ENCODE measurements around the gene ALS2CL. TPM values are rescaled to one million over a fixed set of nuclear protein-coding genes. Genes with fewer than 3 reads are reported as not detected.

Gene ALS2CL
- total RNA-seq, 1 donor from 2014 or later = 6.2 TPM

DNA sequence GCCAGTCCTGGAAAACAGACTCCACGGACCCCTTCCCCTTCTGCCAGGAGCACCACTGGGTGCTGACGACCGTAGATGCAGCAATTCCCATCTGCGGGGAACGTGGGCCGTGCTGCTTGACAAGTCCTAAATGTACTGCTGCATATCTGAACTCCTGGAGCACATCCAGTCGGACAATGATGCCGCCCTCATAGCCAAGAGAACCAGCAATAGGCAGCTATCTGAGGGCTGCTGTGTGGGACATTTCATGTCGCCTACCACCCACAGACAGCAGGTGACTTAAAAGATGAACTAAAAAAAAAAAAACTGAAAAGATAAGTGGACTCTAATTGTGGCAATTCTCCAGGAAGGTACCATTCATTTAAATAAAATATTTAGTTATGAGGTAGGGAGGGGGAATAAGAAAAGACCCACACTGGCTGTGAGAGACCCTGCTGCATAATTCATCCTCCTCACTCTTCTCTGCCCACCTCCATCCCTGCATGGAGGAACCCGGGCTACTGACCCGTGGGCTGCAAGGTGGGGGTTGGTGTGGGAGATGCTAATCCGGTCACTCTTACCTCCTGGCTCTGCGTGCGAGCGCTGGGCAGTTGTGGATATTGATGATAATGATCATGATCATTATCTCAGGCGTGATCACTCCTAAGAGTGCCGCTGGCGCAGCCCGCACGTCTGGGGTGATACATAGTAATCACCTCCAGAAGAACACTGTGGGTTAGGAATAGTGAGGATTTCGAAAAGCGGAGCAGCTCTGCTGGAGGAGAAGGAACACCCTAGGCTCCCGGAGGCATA lies 28.3 kb downstream of the ALS2CL start:
- DNase-seq (ENCODE audit: low read depth, low spot score) = no peak

DNA sequence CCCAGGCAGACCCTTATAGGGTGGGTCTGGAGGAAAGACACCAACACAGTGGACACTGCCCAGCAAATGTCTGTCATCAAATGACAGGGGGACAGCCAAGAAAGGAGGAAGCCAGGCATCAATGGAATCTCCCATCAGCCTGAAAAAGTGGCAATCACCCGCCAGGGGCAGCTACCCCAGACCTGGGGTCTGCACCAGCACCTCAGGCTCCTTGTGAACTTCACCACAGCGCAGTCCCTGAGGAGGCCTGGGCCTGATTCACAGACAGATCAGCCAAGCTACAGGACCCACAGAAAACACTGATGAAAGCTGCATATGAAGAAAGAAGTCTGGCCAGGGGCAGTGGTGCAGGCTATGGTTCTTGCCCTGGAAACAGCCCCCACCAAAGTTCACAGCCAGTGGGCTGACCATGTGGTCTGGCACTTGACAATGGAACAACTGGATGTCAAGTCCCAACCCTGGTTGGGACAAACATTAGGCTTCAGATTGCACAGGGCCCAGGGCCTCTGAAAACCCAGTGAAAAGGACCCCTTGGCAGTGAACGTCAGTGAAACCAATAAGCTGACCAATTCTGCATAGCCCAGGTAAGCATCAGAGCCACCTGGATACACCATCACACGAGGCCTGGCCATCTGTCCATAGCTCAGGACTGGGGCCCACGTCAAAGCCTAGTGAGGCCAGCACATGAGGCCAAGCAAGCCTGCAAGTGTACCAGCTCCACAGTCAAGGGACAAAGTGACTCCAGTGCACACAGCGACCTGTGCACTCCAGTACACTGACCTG lies 29.1 kb downstream of the ALS2CL start:
- no peak for DNase-seq (ENCODE audit: low read depth, low spot score)

DNA sequence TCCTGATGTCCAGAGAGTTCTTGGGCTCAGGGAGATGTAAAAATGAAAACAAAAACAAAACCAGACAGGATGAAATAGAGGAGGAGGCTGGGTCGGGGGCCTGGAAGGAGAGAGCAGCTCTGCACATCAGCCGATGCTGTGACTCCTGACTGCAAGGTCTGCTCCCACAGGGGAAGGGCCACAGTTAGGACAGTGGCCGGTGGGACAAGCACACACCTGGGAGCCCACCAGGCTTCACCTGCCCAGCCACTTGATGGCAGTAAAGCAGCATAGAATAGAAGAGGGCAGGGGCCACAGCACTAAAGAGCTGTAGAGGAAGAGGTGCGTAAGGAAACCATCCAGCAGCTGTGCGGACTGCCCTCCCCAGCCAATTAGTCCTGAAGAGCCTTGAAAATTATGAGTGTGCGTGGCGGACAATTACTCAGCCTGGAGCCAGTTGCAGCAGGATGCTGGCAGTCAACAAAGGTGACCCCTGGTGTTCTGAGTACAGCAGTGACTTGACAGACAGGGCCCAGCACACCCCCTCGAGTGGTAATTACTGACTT lies 29.8 kb downstream of the ALS2CL start:
- DNase-seq (ENCODE audit: low read depth, low spot score) = peak; percentile 17

DNA sequence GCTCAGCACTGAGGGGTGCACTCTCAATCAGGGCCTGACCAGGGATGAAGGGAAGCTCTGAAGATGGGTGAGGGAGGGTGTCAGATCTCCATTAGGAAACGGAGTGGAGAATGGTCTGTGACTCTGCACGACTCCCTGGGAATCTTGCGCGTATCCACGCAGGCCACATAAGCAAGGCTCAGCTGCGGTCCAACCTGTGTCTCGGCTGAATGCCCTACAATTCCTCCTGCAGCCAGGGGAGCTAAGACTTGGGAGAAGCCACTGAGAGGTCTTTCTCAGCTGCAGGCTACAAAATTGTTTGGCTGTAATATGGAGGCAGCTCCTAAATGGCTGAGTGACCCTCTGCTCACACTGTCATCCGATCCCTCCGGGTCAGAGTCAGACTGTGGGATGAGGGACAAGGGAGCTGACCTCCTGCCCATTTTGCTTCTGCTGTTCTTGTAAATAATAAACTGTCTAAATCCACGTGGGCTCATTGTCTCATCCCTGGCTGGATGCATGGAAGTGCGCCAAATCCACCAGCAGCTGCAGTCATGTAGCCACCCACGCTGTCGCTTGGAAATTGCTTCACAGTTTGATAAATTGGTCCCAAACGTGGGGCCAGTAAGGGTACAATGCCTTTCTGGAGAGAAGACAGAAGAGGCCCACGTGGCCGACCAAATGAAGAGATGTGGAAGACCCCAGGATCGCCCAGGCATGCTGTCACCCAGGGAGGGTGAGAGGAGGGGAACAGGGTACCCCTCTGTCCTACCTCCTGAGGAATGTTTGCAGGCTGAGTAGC lies 30.5 kb downstream of the ALS2CL start:
- no peak for DNase-seq (ENCODE audit: low read depth, low spot score)

DNA sequence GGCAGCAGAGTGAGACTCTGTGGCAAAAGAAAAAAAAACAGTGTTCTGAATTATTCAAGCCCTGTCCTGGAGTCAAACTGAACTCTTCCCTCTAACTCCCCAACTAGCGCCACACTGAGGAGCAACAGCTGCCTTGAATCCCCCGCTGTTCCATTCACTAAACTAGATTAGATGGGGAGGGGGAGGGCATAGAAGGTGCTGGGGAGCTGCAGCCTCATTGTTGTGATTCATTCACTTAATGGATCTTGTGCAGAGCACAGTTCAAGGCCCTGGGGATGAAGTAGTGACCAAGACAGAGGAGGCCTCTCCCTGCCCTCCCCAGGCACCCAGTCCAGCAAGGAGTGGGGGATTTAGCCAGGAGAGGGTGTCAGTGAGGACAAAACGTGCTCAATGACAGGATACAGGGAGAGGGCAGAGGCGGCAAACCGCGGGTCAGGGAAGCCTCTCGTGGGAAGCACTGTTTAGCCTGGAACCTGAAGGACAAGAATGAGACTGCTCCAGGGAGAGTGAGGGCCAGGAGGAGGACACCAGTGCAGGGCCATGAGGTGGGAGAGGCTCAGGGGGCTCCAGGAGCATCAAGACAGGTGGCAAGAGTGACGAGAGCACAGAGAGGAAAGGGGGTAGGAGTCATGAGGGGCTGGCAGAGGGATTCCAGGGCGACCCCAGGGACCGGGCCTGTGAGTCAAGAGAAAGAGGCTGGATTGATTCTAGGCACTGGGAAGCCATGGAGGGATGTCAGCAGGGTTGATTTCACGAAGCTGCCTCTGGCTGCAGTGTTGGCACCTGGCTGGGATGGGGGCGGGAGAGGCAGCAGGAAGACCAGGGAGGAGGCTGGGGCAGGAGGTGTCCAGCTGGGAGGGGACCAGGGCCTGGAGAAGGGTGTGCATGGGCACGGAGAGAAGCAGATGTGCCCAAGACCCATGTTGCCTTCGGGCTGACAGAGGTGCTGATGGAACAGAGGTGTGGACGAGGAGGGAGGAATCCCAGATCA lies 31.4 kb downstream of the ALS2CL start:
- DNase-seq (ENCODE audit: low read depth, low spot score) = no peak

DNA sequence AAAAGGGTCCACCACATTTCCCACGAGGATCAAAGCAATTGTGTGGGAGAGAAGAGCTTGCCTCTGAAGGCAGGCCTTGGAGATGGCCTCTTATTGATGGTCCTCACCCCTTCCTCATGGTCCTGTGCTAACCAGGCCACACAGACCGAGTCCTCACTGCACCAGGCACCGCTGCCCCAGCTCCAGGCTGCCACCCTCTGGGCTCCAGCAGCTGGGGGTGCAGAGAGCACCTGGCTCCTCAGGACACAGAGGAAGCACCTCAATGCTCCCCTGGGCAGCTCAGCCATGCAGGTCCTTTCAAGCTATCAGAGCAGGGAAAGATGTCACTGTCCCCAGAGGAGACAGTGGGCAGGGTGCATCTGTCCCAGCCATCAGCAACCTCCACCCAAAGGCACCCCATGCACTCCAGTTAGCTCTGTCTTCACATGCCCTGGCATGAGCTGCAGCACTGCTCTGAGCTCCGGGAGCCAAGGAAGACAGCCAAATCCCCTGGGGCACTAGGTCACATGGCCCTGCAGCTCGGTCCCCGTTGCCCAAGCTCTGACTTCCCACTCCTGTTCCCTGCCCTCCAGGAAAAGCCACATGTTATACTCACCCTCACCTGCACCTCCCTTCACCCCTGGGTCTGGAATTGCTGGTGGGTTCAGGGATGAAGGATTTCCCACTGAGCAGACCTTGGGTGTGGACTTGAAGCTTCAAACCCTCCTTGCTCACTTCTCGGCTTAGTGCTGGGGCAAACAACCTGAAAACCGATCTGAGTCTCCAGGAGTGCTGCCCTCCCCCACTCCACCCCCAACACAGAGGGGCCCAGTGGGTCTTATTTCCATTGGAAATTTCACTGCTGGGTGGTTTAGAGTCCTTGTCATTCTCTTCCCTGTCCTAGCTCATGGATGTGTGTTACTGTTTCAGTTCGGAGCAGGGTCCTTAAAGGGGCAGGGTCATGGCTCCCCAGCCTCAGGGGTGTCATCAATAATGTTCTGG lies 32.6 kb downstream of the ALS2CL start:
- DNase-seq (ENCODE audit: low read depth, low spot score) = no peak

DNA sequence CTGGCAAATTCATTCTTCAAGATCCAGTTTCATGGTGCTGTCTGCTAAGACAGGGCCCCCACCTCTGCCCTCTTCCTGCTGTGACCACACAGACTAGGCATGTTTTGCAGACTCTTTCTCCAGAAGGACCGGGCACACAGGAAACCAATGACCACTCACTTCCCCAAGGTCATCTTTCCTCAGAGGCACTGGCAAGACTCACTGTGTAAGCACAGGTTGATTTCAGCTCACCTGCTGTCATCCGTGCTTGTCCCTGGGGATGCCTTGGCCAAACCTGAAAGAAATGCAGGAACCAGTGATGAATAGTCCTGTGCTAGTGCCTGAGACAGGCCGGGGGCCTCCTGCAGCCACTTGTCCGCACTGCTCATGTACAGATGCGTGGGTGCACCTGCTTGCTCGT lies 33.5 kb downstream of the ALS2CL start:
- DNase-seq (ENCODE audit: low read depth, low spot score) = no peak

DNA sequence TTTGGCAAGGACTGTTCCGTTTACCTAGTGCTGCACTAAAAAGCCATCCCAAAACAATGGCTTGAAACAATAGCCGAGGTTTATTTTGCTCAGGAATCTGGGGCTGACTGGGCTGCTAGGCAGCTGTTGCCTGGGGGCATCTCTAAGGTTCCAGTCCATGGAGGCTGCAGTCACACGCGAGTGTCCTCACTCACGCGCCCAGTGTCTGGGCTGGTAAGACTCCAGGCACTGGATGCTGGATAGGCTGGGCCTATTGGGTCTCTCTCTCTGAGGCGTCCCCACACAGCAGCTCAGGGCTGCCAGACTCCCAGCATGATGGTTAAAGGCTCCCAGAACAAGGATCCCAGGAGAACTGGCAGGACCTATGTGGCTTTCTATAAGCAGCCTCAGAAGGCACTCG lies 34.2 kb downstream of the ALS2CL start:
- no peak for DNase-seq (ENCODE audit: low read depth, low spot score)

DNA sequence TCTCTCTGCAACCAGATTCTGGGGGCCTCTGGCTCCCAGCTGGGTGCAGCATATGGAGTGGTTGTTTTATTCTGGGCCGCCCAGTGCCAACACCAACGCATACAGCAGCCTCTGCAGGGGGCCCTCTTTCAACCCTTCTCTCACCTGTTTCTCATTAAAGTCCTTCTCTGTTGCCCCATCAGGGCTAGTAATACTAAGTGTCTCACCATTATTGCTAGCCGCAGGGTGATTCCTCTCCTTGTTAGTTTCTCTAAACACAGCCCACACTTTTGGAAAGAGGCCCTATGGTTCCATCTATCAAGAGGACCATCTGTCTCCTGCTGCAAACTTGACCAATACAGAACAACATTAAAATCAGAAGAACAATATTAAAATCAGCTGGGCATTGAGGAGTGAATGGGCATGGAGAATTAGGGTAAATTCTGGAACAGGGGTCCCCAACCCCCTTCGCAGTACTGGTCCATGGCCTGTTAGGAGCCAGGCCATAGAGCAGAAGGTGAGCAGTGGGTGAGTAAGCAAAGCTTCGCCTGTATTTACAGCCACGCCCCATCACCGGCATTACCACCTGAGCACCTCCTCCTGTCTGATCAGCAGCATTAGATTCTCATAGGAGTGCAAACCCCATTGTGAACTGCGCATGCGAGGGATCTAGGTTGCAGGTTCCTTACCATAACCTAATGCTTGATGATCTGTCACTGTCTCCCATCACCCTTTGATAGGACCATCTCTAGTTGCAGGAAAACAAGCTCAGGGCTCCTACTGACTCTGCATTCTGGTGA lies 36.5 kb downstream of the ALS2CL start:
- DNase-seq (ENCODE audit: low read depth, low spot score) = no peak

DNA sequence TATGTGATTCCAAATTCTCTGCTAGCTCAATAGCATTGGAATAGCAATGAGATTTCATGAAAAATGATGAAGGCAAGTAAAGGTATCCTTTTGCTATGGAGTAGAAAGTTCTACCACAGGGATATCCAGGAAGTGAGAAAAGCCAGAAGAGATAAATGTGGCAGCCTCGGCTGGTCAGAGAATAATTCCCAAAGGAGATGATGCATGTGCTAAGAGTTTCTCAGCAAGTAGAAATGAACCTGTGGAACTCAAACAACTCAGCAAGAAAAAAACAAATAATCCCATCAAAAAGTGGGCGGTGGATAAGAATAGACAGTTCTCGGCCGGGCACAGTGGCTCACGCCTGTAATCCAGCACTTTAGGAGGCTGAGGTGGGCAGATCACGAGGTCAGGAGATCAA lies 38.2 kb downstream of the ALS2CL start:
- no peak for DNase-seq (ENCODE audit: low read depth, low spot score)

DNA sequence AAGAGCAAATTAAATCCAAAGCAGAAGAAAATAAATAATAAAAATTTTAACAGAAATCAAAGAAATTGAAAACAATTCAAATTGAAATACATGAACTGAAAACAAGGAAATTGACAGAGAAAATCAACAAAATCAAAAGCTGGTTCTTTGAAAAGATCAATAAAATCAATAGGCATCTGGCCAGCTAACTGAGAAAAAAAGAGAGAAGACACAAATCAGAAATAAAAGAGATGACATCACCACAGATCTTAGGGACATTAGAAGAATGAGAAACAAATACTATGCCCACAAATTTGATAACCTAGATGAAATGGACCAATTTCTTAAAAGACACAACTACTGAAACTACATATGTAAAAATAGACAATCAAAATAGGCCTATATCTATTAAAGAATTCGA lies 42.4 kb downstream of the ALS2CL start:
- DNase-seq (ENCODE audit: low read depth, low spot score) = no peak

DNA sequence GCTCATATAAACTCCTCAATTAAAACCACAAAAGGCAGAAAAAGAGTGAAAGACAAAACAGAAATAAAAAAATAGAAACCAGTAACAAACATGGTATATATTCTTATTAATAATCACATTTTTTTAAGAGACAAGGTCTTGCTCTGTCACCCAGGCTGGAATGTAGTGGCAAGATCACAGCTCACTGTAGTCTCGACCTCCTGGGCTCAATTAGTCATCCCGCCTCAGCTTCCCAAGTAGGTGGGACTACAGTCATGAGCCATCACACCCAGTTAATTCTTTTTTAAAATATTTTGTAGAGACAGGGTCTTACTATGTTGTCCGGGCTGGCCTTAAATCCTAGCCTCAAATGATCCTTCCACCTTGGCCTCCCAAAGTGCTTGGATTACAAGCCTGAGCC lies 44.0 kb downstream of the ALS2CL start:
- no peak for DNase-seq (ENCODE audit: low read depth, low spot score)

DNA sequence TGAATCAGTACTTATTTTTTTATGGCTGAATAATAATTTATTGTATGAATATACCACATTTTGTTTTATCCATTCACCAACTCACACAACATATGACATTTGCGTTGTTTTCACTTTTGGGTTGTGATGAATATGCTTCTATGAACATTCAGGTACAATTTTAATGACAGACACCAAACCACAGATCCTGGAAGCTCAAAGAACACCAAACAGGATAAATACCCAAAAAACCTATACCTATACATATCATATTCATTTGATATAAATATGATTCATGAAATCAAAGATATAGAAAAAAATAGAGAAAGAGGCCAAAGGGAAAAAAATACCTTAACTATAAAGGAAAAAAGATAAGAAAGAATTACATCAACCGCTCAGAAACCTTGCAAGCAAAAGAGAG lies 45.4 kb downstream of the ALS2CL start:
- DNase-seq (ENCODE audit: low read depth, low spot score) = no peak

DNA sequence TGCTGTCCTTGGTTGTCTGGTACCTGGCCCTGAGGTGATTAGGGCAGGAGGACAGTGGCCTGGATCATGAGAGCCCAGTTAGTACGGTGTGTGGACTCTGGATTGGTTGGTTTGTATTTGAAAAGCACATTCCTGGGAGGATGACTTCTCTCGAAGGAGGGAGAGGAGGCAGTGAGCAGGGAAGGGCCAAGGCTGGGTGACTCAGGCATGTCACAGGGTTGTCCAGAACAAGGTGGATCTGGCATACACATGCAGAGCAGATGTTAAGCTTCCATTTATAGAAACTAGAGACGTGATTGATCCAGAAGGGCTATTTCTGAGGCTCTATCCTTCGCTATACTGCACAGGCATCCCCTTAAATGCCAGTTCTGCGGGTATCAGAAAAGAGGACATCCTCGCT lies 46.8 kb downstream of the ALS2CL start:
- no peak for DNase-seq (ENCODE audit: low read depth, low spot score)

DNA sequence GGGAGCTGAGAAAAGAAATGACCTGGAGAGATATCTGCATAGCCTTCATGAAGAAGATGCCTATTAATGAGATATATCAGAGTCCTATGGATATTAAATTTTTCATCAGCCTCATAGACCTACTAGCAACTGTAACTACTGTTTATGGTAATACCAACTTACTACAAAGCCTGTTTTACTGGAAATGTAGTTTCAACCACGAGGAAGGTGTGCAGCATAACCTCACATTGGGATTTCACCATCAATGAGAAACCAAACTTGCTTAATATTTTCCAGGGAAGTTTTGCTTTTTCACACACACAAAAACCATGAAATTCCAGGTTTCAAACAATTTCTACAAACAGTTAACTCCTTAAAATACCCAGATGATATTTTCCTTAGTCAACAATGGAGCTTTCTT lies 49.8 kb downstream of the ALS2CL start:
- DNase-seq (ENCODE audit: low read depth, low spot score) = no peak

DNA sequence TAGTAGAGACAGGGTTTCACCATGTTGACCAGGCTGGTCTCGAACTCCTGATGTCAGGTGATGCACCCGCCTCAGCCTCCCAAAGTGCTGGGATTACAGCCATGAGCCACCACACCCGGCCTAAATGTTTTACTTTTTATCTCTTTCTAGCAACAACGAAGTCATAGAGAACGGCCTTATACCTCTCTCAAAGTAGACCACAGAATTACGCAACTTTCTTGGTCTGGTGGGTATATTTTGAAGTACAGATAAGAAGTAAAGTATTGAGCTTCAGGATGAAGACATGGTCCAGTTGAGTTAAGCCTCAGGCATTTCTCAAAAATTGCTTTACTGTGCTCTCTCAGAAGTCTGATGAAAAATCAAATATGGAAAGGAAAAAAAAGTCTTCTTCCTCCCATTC lies 50.5 kb downstream of the ALS2CL start:
- no peak for DNase-seq (ENCODE audit: low read depth, low spot score)

DNA sequence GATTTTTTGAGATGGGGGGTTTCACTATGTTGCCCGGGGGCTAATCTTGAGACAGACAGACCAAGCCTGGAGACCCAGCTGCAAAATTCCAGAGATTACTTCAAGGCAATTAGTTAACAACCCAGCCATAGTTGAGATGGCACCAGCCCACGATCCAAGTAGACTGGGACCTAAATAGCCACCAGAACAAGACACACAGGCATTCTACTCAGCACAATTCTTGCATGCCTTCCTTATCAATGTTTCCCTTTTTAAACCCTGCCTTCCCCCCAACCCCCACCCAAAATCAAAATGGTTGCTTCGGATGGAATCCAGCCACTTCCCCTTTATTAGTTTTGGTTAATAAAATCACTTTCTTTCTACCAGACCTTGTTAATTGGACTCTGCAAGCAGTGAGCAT lies 52.6 kb downstream of the ALS2CL start:
- DNase-seq (ENCODE audit: low read depth, low spot score) = no peak

DNA sequence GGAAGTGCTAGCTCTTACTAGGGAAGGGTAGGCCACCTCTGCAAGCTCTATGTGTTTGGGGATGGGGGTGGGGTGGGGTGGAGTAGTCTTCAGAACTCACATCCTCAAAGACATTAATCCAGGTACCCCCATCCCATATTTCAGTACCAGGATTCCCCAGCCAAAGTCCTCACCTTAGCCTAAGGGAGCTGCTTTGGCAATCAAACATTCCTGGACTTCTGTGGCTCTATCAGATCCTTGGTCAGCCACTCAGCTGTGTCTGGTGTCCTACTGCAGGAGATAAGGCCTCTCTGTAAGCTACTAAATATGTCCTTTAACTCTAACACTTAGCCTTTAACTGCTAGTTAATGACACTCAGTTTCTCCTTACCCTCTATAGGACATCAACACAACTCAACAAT lies 54.3 kb downstream of the ALS2CL start:
- no peak for DNase-seq (ENCODE audit: low read depth, low spot score)

DNA sequence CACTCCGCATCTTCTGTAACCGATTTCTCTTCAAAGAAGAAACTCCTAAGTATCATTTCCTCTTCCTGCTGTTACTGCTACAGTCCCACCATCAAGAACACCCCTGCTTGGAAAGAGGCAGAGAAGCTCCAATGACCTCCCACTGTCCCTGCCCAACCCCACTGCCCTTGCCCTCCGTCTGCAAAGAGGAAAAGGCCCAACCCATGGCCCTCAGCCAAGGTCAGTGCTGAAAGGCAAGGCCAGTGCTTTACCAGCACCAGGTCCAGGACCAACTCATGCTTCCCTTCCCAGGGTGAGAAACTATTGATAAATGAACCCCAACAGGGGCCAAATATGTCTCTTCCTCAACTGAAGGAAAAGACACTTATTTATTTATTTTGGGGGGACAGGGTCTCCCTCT lies 58.6 kb downstream of the ALS2CL start:
- DNase-seq (ENCODE audit: low read depth, low spot score) = no peak
